Activated T-cell treated with anti-CD3 and anti-CD28 coated beads, Interleukin-2, amount 50 U/mL, for 48 hours (primary cell): ENCODE measurements around the gene MYPN.
"Not testable (repeated sequence)": the region's sequence is repeated elsewhere in the genome, so short reads cannot be mapped to it uniquely, and the experiment has no call there.

Experiments
- DNase-seq, 2 experiments: peaks; one replicate each; pipeline ENCODE4 v3.0.0-alpha.2; 2020

MYPN gene

DNA sequence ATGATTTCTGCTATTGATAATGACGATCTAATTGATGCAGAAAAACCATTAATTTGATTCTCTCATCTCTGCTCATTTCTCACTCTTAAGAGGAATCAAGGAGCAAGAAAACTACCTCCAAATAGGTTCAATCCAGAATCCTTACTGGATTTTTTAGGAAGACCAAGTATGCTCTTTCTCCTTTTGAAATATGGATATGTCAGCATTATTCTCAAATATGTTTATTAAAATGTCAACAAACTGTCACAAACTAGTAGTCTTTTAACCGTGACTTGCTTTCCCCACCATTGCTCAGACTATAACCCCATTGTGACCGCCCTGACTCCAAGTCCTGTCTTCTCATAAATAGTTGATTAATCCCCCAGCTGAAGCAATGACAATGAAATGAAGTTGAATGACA is 123.8 kb downstream of the MYPN start:
- no peak for DNase-seq

DNA sequence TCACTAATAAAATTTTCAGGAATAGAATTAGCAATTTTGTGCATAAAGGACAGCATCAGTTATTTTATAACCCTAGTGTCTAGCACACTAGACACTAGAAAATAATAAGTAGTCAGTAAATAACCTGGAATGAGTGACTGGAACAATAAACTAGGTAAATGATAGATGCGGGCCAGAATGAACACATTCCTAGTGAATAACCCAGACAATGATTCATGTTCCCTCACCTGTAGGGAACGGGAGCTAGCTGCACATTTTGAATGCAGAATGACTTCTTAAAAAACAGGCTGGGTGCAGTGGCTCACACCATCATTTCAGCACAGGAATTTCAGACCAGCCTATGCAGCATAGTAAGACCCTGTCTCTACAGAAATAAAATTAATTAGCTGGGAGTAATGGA is 125.8 kb downstream of the MYPN start:
- no peak for DNase-seq

DNA sequence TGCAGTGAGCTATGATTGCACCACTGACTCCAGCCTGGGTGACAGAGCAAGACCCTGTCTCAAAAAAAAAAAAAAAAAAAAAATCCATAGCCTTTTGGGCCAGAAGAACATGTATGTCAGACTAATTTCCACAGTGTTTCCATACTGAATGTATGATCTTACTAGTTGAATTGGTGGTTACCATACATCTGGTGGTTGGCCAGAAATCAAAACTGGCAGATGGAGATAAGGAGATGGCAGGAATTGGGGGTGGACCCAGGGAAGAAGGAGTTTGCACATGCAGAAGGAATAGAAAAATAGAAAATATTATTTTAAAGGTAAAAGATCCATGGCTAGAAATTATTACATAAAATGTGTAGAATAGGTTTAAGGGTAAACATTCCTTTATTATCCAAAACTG is 126.3 kb downstream of the MYPN start:
- no peak for DNase-seq

DNA sequence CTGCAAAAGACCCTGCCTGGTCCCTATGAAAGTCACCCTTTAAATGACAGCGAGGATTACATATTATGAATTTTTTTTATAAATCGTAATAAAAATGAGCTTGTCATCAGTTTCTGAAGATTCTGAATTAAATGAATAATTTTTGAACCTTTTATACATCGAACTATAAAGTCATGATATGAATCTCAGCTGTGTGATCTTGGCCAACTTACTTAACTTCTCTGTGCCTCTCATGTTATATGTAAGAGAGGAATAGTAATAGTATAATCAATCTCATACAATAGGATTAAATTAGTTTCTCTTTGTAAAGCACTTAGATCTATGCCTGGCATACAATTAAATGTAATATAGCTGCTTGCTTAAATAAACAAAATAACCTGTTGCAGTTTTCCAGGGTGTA is 127.9 kb downstream of the MYPN start:
- no peak for DNase-seq

DNA sequence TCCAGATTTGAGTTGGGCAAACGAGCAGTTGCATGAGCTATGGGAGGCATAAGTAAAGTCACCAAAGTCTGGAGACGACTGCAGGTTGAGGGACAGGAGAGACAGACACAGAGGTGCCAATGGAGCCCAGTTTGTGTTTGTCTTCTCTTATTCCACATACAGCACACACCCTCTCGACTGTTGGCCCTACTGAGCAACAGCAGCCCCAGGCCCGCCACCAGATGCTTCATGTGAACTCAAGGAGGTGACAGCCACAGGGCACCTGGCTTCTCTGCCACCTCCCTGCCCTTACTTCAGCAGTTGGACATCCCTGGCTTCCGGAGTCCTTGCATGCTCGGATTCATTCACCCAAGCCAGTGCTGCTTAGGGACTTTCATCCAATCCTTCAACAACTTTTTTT is 129.1 kb downstream of the MYPN start:
- DNase-seq: no peak

DNA sequence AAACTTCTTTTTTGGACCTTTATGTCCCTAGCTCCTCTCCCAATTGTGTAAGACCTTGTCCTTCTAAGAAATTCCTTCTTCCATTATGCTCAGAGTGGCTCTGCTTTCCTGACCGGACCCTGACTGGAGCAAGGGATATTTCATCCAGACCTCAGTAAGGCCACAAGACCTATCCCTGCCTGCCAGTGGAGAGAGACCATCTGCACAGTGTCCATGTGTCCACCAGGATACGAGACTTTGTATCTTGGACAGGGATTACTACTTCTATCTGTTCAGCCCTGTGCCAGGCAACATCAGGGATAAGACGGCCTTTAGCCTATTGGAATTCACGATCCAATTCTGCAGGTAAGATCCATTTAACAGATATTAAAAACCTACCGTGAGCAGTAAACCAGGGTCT is 129.8 kb downstream of the MYPN start:
- no peak for DNase-seq

DNA sequence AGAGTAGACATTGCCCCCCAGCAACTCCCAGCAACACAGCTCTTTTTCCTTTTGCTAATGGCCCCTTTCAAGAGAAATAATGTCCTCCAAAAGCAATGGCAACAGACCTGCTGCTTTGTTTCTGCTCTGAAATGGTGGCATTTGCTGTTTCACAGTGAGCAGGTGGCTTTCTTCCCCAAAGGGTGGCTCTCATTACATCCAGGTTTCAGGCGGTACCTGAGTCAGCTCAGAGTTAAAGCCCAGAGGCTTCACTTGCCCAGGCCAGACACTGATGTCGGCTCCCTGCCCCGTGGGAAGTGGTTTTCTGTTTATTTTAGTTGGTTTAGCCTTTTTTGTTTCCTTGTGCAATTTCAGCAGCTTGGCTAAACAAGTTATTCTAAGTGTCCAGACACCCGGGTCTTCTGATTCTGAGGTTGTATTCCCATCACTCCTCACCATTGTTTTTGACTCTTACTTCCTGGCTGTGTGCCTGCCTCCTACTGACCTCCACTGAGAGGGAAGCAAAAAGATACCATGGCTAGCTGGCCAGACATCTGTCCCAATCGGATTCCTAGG is 130.4 kb downstream of the MYPN start:
- DNase-seq: no peak

DNA sequence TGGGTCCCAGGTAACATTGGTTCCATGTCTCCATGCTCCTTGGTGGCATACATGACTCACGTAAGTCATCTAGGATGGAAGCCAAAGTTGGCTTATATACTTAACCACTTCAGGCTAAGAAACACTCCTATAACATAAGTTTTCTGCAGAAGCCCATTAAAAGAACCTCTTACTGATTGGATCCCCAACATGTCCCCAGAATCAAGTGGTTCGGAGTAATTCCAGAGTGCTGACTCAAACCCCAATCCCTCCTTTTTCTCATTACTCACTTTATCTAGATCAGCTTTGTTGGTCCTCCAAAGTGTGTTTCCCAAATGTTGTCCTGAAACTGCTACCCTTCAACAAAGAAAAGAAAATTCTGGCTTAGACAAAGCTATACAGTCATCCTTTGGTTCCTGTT is 132.8 kb downstream of the MYPN start:
- no peak for DNase-seq

DNA sequence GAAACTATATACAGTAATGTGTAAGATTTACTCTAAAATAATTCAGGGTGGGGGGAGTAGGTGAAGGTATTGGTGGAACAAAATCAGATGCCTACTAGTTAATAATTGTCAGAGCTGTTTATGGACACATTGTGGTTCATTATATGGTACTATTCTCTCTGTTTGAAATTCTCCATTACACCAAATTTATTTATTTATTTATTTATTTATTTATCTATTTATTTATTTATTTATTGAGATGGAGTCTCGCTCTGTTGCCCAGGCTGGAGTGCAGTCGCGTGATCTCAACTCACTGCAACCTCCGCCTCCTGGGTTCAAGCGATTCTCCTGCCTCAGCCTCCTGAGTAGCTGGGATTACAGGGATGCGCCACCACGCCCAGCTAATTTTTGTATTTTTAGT is 137.1 kb downstream of the MYPN start:
- not testable (repeated sequence) for DNase-seq

DNA sequence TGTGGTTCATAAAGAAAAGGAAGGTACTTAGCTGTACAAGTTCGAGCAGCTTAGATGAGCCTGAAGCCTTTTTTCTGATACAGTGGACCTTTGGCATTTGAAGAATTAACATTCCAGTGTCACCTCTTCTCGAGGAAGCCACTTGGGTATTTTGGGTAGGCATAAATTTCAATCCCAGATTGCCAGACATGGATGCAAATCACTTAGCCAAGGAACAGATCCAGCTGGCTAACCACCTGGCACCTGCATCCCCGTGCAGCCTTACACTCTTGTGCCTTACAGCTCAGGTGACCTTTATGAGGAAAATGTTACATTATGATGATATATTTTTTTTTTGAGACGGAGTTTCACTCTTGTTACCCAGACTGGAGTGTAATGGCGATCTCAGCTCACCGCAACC is 138.6 kb downstream of the MYPN start:
- DNase-seq: no peak

DNA sequence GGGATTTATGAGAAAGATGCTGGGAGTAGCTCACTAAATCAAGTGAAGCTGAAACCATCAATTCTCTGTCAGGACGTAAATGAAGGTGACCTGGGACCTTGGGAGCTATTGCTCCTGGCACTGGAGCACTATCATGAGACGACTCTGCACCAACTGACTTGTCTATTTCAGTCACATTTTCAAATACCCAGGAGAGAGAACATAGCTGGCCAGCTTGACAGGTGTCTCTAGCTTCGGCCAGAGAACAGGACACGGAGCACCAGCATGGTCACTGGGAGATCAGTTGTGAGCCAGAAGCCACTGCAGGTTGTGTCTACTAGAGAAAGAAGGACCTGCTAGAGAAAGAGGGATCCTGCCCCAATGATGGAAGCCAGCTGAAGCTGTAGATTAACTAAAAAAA is 140.0 kb downstream of the MYPN start:
- DNase-seq: no peak

DNA sequence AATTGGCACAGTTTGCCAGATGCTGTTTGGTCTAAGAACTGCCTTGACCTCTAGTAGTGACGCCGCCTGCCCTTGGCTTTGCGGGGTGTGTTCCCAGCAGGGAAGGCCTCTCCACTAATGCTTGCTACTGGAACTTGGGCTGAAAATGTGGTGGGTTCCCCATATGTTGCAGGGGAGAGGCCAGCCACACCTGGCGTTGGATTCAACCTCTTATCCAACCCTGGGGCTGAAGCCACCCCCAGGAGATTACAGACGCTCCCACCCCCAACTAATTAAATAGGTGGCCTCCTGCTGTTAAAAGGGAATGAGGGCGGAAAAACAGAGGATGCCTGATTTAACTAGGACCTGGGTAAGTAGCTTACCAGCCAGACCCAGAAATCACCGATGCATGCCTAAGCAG is 141.9 kb downstream of the MYPN start:
- no peak for DNase-seq

DNA sequence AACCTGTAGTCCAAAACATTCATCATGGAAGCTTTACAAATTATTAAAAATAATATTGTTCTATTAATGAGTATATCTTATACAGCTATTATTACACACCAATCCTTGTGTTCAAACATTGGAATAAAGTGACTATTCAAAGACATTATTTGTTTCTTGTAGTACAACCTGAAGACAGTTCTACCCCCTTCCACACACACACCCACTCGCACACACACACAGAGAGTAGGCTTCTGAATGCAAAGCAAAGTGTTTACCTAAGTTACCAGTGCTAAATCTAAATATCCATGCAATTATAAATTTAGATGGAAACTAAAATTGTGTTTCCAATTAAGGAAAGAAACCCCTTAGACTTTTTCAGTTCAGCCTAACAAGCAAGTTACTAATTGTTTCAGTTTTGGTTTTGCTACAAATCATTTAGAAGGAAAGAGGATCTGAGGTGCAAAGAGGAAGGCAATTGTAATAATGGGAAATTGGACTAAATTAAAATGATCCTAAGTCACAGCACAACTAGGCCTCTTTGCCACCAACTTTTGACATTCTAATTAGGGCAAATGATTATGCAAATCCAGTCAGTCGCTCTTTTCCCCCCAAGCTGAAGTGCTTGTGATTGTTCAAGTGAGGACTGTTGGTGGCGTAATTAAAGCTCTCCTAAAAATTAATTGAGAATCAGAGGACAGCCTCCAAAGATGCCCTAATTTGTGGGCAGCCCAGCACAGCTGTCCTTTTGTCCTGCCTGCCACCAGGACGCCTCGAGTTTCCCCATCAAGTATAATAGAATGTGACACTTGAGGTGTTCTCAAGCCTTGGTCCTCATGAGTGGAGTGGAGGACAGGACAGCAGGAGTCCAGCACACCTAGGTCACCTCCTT is 142.6 kb downstream of the MYPN start:
- DNase-seq: no peak

DNA sequence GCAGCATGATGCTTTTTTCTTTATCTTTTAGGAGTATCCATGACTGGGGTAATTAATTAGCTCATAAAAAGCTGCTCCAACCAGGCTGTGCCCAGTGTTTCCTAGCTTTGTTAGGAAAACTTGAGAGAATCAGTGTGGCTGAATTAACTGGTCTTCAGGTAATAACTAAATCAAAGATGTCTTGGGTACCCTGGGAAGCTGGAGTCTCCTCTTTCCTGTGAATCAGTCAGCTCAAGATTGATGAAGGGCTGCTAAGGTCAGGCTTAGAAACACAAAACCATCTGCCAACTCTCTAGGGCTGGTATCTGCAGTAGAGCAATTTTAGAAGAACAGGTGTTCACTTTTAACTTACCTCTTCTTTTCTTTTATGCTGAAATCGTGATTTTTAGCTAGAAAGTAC is 144.1 kb downstream of the MYPN start:
- DNase-seq: no peak

DNA sequence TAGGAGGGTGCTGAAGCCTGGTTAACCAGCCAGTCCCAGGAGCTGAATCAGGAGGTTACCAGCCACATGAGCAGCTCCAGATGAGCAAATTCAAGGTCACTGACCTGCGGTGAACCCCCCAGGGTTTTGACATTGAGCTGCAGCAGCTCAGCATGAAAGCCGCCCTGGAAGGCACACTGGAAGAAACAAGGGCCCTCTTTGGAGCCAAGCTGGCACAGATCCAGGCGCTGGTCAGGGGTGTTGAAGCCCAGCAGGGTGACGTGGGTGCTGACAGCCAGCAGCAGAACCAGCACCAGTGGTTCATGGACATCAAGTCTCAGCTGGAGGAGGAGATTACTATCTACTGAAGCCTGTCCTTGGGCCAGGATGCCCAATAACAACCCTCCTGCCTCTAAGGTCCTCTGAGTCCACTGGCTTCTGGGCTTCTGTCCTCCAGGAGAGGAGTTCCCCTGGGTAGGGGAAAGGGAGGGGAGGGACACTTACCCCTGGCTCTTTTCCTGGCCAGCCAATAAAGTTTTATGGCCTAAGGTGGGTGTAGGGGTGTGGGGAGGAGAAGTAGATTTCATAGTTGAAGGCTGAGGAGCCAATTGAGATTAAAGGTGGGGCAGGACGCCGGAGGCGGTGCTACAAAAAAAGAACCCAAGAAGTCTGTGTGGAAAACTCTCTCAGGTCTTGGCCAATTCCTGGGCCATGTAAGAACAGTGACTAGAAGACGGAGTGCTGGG is 152.0 kb downstream of the MYPN start:
- no peak for DNase-seq
